ENCODE data around the gene STRAP. TPM values are rescaled to one million over a fixed set of nuclear protein-coding genes. Genes with fewer than 3 reads are reported as not detected.

STRAP gene
- total and polyA plus RNA-seq, 2 donors (not counting 1 experiment from before 2014, with no cell fraction given), result 44.4 to 49.0 TPM

DNA sequence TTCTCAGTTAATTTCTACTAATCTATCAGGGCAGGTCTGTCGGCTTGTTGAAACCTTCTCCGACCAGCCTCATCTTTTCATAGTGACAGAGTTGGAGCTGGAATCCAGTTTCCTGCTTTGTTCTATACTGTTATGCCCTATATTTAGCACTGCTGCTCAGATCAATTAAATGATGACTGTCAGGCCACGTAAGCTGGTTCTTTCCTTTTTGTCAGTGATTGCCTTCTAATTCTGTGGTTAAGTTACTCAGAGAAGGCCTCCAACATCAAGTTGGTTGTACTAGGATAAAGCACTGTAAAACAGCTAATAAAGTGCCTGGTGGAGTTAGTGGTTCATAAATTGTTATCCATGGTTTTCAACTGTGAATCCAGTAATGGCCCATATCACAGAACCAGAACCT is 51.6 kb downstream of the STRAP start:
- Histone ChIP-seq H3K4me2 (replicated peaks; ENCODE audit: low read depth, low read length, poor library complexity, severe bottlenecking) (no peak overlapping the region), H2AFZ (ENCODE audit: insufficient read depth, low read depth, low read length, poor library complexity, severe bottlenecking) (no peak overlapping the region), H3K4me1 (ENCODE audit: control insufficient read depth in 2 of 2, insufficient read depth in 2 of 2, low read length in 2 of 2) (peaks cover 11 to 13% of the 10 kb centered on the region in 2 donors), H3K9ac (ENCODE audit: low read length) (no peak overlapping the region), H3K36me3 (replicated peaks in 1 of 2; ENCODE audit: control extremely low read depth in 1 of 2, control insufficient read depth in 1 of 2, extremely low read depth in 1 of 2, insufficient read depth in 2 of 2, low read length in 1 of 2) (peaks cover 0 to 1% of the 10 kb centered on the region in 2 experiments), H3K9me3 (ENCODE audit: control extremely low read depth in 1 of 3, control insufficient read depth in 2 of 3, insufficient read depth in 1 of 3, low read length in 2 of 3) (peaks cover 0 to 3% (median 1%) of the 10 kb centered on the region in 3 donors), H4K20me1 (ENCODE audit: control insufficient read depth, insufficient read depth, low read length, poor library complexity, severe bottlenecking) (no peaks in the 10 kb centered on the region), H3K79me2 (ENCODE audit: control insufficient read depth, insufficient read depth, low read length) (peaks cover 21% of the 10 kb centered on the region), H3K4me3 (ENCODE audit: control extremely low read depth in 1 of 5, extremely low read depth in 1 of 5, insufficient read depth in 1 of 5, low read depth in 2 of 5, low read length in 4 of 5) (no peak overlapping the region), H3K27me3 (replicated peaks in 1 of 4; ENCODE audit: control extremely low read depth in 1 of 4, control insufficient read depth in 3 of 4, insufficient read depth in 4 of 4, low read length in 3 of 4) (no peaks in the 10 kb centered on the region), H3K27ac (ENCODE audit: low read length in 2 of 2) (no peak overlapping the region)
- peaks cover 27% of the 10 kb centered on the region for H3K4me1 Mint-ChIP-seq
- H3K27ac Mint-ChIP-seq, result no peak overlapping the region
- ChIA-PET CTCF (no interaction called here), POLR2A (no interaction called here)
- no peak overlapping the region for H3K4me3 Mint-ChIP-seq
- ATAC-seq (ENCODE audit: low read depth), result no peak
- WGBS (ENCODE audit: insufficient coverage), result 100% methylated on average over 2 of the region's 3 CpGs
- intact Hi-C loops (cut with micrococcal nuclease), result no loop called here
- peaks cover 2% of the 10 kb centered on the region for H3K9me3 Mint-ChIP-seq (ENCODE audit: insufficient read depth)
- no peak for DNase-seq
- H3K27me3 Mint-ChIP-seq, result no peaks in the 10 kb centered on the region
- TF ChIP-seq, protein P1, sequence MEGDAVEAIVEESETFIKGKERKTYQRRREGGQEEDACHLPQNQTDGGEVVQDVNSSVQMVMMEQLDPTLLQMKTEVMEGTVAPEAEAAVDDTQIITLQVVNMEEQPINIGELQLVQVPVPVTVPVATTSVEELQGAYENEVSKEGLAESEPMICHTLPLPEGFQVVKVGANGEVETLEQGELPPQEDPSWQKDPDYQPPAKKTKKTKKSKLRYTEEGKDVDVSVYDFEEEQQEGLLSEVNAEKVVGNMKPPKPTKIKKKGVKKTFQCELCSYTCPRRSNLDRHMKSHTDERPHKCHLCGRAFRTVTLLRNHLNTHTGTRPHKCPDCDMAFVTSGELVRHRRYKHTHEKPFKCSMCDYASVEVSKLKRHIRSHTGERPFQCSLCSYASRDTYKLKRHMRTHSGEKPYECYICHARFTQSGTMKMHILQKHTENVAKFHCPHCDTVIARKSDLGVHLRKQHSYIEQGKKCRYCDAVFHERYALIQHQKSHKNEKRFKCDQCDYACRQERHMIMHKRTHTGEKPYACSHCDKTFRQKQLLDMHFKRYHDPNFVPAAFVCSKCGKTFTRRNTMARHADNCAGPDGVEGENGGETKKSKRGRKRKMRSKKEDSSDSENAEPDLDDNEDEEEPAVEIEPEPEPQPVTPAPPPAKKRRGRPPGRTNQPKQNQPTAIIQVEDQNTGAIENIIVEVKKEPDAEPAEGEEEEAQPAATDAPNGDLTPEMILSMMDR (IDR thresholded peaks at IDR 0.05), result no peak
- no peak for TF ChIP-seq EZH2 (IDR thresholded peaks at IDR 0.05; ENCODE audit: borderline replicate concordance, insufficient read depth, low read depth, low read length, poor library complexity, severe bottlenecking)

DNA sequence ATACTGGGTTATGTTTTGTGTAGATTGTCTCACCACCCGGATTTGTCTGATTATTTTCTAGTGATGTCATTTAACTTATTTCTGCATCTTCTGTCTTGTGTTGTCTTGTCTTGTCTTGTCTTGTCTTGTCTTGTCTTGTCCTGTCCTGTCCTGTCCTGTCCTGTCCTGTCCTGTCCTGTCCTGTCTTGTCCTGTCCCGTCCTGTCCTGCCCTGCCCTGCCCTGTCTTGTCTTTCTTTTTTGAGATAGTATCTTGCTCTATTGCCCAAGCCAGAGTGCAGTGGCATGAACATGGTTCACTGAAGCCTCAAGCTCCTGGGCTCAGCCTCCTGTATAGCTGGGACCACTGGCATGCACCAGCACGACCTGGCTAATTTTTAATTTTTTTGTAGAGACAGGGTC is 54.6 kb downstream of the STRAP start:
- Histone ChIP-seq H3K4me1 (ENCODE audit: control insufficient read depth in 2 of 2, insufficient read depth in 2 of 2, low read length in 2 of 2) (peaks cover 3 to 4% of the 10 kb centered on the region in 2 donors), H4K20me1 (ENCODE audit: control insufficient read depth, insufficient read depth, low read length, poor library complexity, severe bottlenecking) (no peaks in the 10 kb centered on the region), H3K27me3 (replicated peaks in 1 of 4; ENCODE audit: control extremely low read depth in 1 of 4, control insufficient read depth in 3 of 4, insufficient read depth in 4 of 4, low read length in 3 of 4) (no peaks in the 10 kb centered on the region), H3K4me3 (ENCODE audit: control extremely low read depth in 1 of 5, extremely low read depth in 1 of 5, insufficient read depth in 1 of 5, low read depth in 2 of 5, low read length in 4 of 5) (no peak overlapping the region), H2AFZ (ENCODE audit: insufficient read depth, low read depth, low read length, poor library complexity, severe bottlenecking) (no peak overlapping the region), H3K9ac (ENCODE audit: low read length) (no peak overlapping the region), H3K9me3 (ENCODE audit: control extremely low read depth in 1 of 3, control insufficient read depth in 2 of 3, insufficient read depth in 1 of 3, low read length in 2 of 3) (peaks cover 3 to 7% (median 4%) of the 10 kb centered on the region in 3 donors), H3K36me3 (replicated peaks in 1 of 2; ENCODE audit: control extremely low read depth in 1 of 2, control insufficient read depth in 1 of 2, extremely low read depth in 1 of 2, insufficient read depth in 2 of 2, low read length in 1 of 2) (peaks cover 0 to 4% of the 10 kb centered on the region in 2 experiments), H3K27ac (ENCODE audit: low read length in 2 of 2) (no peak overlapping the region), H3K4me2 (replicated peaks; ENCODE audit: low read depth, low read length, poor library complexity, severe bottlenecking) (no peak overlapping the region), H3K79me2 (ENCODE audit: control insufficient read depth, insufficient read depth, low read length) (peaks cover 27% of the 10 kb centered on the region)
- ATAC-seq (ENCODE audit: low read depth) (no peak), DNase-seq (no peak)
- Mint-ChIP-seq H3K4me3 (no peak overlapping the region), H3K27ac (no peak overlapping the region), H3K4me1 (peaks cover 12% of the 10 kb centered on the region), H3K9me3 (ENCODE audit: insufficient read depth) (peaks cover 4% of the 10 kb centered on the region), H3K27me3 (no peaks in the 10 kb centered on the region)
- ChIA-PET CTCF (no interaction called here), POLR2A (no interaction called here)
- TF ChIP-seq EZH2 (IDR thresholded peaks at IDR 0.05; ENCODE audit: borderline replicate concordance, insufficient read depth, low read depth, low read length, poor library complexity, severe bottlenecking), result no peak
- TF ChIP-seq, protein P1 (IDR thresholded peaks at IDR 0.05), result no peak
- 100% methylated on average over 2 of the region's 3 CpGs for WGBS (ENCODE audit: insufficient coverage)
- intact Hi-C loops (cut with micrococcal nuclease), result no loop called here

Data from B cell (primary cell).